SW 1271 (cell line): ENCODE measurements around the gene RPL22.

Experiments used
- DNase-seq, 2 experiments: peaks; one replicate each; lab custom pipeline; 2025; lab: John Stamatoyannopoulos, UW

Gene RPL22

GRCh38 chr1:6151291-6151822 lies 48.0 kb downstream of the RPL22 start:
- DNase-seq, result no peak

- DNase-seq, result no peak
These were observed 49.1 kb downstream of the RPL22 start for GRCh38 chr1:6150006-6150938.

GRCh38 chr1:6149597-6149996 lies 49.8 kb downstream of the RPL22 start:
- DNase-seq, result no peak

GRCh38 chr1:6148497-6149241 lies 50.7 kb downstream of the RPL22 start:
- no peak for DNase-seq

- no peak for DNase-seq
These were observed 53.5 kb downstream of the RPL22 start for GRCh38 chr1:6145864-6146410.

GRCh38 chr1:6145396-6145750 lies 54.0 kb downstream of the RPL22 start:
- DNase-seq, result no peak

- DNase-seq, result no peak
These were observed 54.6 kb downstream of the RPL22 start for GRCh38 chr1:6144647-6145395.

GRCh38 chr1:6144175-6144574 lies 55.2 kb downstream of the RPL22 start:
- no peak for DNase-seq

GRCh38 chr1:6143395-6143794 lies 56.0 kb downstream of the RPL22 start:
- DNase-seq, result no peak

GRCh38 chr1:6142734-6143133 lies 56.7 kb downstream of the RPL22 start:
- DNase-seq, result no peak

- DNase-seq, result no peak
These were observed 57.3 kb downstream of the RPL22 start for GRCh38 chr1:6142036-6142621.

- DNase-seq, result no peak
These were observed 57.8 kb downstream of the RPL22 start for GRCh38 chr1:6141592-6141991.

- no peak for DNase-seq
These were observed 59.0 kb downstream of the RPL22 start for GRCh38 chr1:6140413-6140812.

GRCh38 chr1:6137758-6138157 lies 61.6 kb downstream of the RPL22 start:
- no peak for DNase-seq

- no peak for DNase-seq
These were observed 62.7 kb downstream of the RPL22 start for GRCh38 chr1:6136516-6137220.
